Right lobe of liver (tissue), 4 donors: ENCODE results near the gene STK33.

Experiments
- CTCF ChIP-seq, 4 donors: fragments of 200-600 bp in 3 of 4; fragments of 450-650 bp in 1 of 4; IDR thresholded peaks; one replicate each; pipeline versions ENCODE4 v1.5.1 to v1.8.0; 2016 to 2022; ENCODE audit warnings: antibody characterized with exemption in 4 of 4, mild to moderate bottlenecking in 2 of 4
- POLR2A ChIP-seq: fragments of 450-650 bp; IDR thresholded peaks from one replicate; pipeline ENCODE4 v1.6.1; 2017; ENCODE audit warnings: antibody characterized with exemption, mild to moderate bottlenecking
- donor health status: DM: no; HTN: no; CAD: no.
- donor health status: DM: no; HTN: no; CAD: no.
- donor health status: DM: no; HTN: yes; CAD: no.

GRCh38 chr11:8487261-8487660 is 106.8 kb downstream of the STK33 start:
- no peak for TF ChIP-seq POLR2A
- no peak for TF ChIP-seq CTCF (IDR thresholded peaks at IDR 0.05)
